Measurements from ENCODE around the gene TRAIP. TPM values are rescaled to one million over a fixed set of nuclear protein-coding genes. Genes with fewer than 3 reads are reported as not detected.
"Not testable (repeated sequence)": the region's sequence is repeated elsewhere in the genome, so short reads cannot be mapped to it uniquely, and the experiment has no call there.

Gene TRAIP, protein sequence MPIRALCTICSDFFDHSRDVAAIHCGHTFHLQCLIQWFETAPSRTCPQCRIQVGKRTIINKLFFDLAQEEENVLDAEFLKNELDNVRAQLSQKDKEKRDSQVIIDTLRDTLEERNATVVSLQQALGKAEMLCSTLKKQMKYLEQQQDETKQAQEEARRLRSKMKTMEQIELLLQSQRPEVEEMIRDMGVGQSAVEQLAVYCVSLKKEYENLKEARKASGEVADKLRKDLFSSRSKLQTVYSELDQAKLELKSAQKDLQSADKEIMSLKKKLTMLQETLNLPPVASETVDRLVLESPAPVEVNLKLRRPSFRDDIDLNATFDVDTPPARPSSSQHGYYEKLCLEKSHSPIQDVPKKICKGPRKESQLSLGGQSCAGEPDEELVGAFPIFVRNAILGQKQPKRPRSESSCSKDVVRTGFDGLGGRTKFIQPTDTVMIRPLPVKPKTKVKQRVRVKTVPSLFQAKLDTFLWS
- total RNA-seq, result 1.5 TPM
- long read RNA-seq, partial matches to known transcripts, result 0 of 1 reads
- long read RNA-seq, other reads (novel, unspliced or antisense), result 1 of 1 reads

DNA sequence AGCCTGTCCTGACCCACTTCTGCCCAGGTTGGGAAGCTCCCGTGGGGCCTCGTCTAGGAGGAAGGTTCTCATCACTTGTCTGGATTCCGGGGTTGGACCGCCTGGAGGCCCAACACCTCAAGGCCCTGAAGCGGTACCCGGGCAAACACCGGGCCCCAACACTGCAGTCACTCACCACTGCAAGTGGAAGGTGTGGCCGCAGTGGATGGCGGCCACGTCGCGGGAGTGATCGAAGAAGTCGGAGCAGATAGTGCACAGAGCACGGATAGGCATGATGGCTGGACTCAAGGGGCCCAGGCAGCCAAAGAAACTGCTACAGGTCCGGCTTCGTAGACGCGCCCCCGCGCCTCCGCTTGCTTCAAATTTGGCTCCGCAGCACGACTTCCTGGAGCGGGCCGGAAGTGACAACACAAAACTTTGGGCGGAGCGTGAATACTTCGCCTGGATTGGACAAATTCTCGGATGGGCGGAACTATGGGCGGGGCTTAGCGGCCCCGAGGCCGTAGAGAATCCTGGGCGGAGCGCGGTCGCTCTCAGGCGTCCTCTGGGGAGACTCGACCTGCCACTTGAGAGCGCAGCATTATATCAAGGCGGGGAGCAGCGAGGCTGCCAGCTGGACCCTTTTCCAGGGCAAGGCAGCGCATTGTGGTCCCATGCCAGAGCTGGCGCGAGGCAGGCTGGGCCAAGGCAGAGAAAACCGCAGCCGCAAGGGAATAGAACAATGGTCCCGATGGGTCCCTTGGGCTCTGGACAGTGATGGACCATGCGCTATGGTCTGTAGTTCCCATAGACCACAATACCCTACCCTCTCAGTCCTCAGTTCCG is at the start of gene TRAIP:
Gene TRAIP, minus strand, starts transcription at position 384 of the 825 bp plus-strand sequence. Its CDS starts 111 bp downstream, at position 273.
- no peaks in the 10 kb centered on the region for H3K9me3 ChIP-seq
- TF ChIP-seq CTCF (IDR thresholded peaks at IDR 0.05), result no peak
- H3K36me3 ChIP-seq, result no peaks in the 10 kb centered on the region
- peaks cover 6% of the 10 kb centered on the region for H3K4me1 ChIP-seq
- ATAC-seq (peak; percentile 99), DNase-seq (peak; percentile 94)
- intact Hi-C loops (cut with DNase I), result no loop called here
- peak within 1 kb of the TSS; percentile 75 for H3K4me3 ChIP-seq
- no peaks in the 10 kb centered on the region for H3K27me3 ChIP-seq
- peak within 1 kb of the TSS; percentile 76 for H3K27ac ChIP-seq

- DNase-seq; ATAC-seq; H3K27ac ChIP-seq; H3K36me3 ChIP-seq; intact Hi-C loops (cut with DNase I); H3K27me3 ChIP-seq; H3K9me3 ChIP-seq: not testable (repeated sequence)
- Histone ChIP-seq H3K4me1 (peaks cover 44% of the 10 kb centered on the region), H3K4me3 (peak overlapping the region; percentile 45)
Measured at GRCh38 chr3:49904448-49904847, 48.1 kb upstream of the TRAIP start.

DNA sequence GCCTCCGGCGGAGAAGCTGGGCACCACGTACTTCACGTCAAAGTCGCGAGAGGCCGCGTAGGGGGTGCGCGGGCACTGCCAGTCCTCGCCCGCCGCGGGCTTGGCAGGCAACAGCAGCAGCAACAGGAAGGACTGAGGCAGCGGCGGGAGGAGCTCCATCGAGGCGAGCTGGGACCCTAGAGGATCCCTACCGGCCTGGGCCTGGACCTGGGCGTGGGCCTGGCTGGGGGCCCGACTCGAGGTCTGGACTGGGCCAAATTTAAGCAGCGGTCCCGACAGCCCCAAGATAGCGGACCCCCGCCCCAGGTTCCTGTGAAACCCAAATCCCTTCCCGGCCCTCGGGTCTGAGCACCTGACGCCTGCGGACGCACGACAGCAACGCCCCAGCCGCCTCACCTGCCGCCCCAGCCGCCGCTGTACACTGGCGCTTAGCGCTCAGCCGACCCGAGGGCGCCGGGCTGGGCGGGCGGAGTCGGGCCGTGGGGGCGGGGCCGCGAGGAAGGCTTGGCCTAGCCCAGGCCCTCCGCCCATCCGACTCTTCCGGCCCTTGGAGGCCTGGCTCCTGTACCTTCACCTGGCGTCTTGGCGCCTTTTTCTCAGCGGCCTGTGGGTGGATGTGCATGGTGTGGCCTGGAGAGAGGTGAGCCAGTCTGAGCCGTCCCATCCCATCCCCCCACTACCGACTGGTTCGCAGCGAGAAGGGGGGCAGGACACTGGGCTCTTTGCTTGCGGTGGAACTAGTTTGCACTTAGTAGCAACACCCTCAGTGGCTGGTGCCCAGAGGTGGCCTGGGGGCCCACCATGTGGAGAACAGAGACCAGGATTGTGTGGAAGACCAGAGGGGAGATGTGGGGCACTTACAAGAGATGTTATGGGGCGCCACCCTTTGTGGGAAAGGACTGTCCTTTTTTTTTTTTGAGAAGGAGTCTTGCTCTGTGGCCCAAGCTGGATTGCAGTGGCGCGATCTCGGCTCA is 47.4 kb upstream of the TRAIP start, which contains the start of gene MST1R:
Gene MST1R, minus strand, starts transcription at position 423 of the 974 bp plus-strand sequence. Its CDS starts 264 bp downstream, at position 159.
- ATAC-seq (peak; percentile 89), DNase-seq (peak; percentile 95)
- Histone ChIP-seq H3K9me3 (no peaks in the 10 kb centered on the region), H3K27ac (peak within 1 kb of the TSS; percentile 67), H3K4me3 (peak within 1 kb of the TSS; percentile 45), H3K27me3 (no peaks in the 10 kb centered on the region), H3K36me3 (peaks cover under 1% of the 10 kb centered on the region), H3K4me1 (peaks cover 44% of the 10 kb centered on the region)
- intact Hi-C loops (cut with DNase I), result no loop called here
- no peak for TF ChIP-seq CTCF (IDR thresholded peaks at IDR 0.05)

GRCh38 chr3:49902511-49903345 is 46.4 kb upstream of the TRAIP start:
- peaks cover 44% of the 10 kb centered on the region for H3K4me1 ChIP-seq
- ATAC-seq, result no peak
- H3K27ac ChIP-seq, result peak overlapping the region; percentile 67

More at GRCh38 chr3:49902511-49903345, 46.4 kb upstream of the TRAIP start:
- intact Hi-C loops (cut with DNase I), result no loop called here
- no peaks in the 10 kb centered on the region for H3K9me3 ChIP-seq
- peak; percentile 69 for DNase-seq
- TF ChIP-seq CTCF (IDR thresholded peaks at IDR 0.05), result no peak
- no peaks in the 10 kb centered on the region for H3K36me3 ChIP-seq
- peak overlapping the region; percentile 45 for H3K4me3 ChIP-seq
- no peaks in the 10 kb centered on the region for H3K27me3 ChIP-seq
